ENCODE measurements around the gene ACTBL2.

DNA sequence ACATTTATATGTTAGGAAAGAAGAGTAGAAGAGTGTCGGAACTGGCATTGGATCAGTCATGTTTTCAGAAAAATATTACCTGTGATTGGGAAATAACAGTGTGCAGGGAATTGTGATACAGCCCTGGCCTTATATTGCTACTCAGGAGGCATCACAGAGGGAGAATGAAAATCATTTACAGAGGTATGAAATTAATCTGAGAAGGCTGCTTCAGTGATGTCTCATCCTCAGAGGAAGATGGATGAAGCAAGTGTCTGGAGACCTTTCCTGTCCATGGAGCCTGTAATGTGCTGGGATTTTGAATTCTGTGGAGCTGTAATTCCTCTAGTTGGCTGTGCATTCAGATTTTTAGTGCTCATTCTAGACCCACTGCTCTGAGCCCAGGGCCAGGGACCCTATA lies 3.8 kb downstream of the ACTBL2 start:
- TF ChIP-seq FOXP2 (optimal IDR thresholded peaks at IDR 0.05; ENCODE audit: borderline replicate concordance, extremely low read depth, extremely low read length, insufficient read depth): no peak
- TF ChIP-seq, protein P1, sequence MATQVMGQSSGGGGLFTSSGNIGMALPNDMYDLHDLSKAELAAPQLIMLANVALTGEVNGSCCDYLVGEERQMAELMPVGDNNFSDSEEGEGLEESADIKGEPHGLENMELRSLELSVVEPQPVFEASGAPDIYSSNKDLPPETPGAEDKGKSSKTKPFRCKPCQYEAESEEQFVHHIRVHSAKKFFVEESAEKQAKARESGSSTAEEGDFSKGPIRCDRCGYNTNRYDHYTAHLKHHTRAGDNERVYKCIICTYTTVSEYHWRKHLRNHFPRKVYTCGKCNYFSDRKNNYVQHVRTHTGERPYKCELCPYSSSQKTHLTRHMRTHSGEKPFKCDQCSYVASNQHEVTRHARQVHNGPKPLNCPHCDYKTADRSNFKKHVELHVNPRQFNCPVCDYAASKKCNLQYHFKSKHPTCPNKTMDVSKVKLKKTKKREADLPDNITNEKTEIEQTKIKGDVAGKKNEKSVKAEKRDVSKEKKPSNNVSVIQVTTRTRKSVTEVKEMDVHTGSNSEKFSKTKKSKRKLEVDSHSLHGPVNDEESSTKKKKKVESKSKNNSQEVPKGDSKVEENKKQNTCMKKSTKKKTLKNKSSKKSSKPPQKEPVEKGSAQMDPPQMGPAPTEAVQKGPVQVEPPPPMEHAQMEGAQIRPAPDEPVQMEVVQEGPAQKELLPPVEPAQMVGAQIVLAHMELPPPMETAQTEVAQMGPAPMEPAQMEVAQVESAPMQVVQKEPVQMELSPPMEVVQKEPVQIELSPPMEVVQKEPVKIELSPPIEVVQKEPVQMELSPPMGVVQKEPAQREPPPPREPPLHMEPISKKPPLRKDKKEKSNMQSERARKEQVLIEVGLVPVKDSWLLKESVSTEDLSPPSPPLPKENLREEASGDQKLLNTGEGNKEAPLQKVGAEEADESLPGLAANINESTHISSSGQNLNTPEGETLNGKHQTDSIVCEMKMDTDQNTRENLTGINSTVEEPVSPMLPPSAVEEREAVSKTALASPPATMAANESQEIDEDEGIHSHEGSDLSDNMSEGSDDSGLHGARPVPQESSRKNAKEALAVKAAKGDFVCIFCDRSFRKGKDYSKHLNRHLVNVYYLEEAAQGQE (IDR thresholded peaks at IDR 0.05; ENCODE audit: insufficient read depth in 1 of 2, low read depth in 2 of 2, low read length in 2 of 2): no peak

Data from PFSK-1 (cell line).